ENCODE measurements around the gene PODXL2.
A peak's percentile ranks its signal among the peaks of the same experiment; 100 is the strongest.

- no peak for TF ChIP-seq TAF1 (IDR thresholded peaks at IDR 0.05; ENCODE audit: low read depth, low read length)
- no peak for TF ChIP-seq CTCF (IDR thresholded peaks at IDR 0.05; ENCODE audit: control extremely low read depth in 1 of 3, insufficient read depth in 1 of 3, low read depth in 1 of 3, low read length in 3 of 3)
- TF ChIP-seq POLR2A (IDR thresholded peaks at IDR 0.05; ENCODE audit: control extremely low read depth in 1 of 2, low read depth in 2 of 2, low read length in 2 of 2) = no peak; a peak in 1 of 3 replicates
- TF ChIP-seq POLR2AphosphoS5 (IDR thresholded peaks at IDR 0.05; ENCODE audit: low read depth, low read length) = 0 out of 2 replicates have a peak, but pooled peaks have one; percentile 41
Observed at GRCh38 chr3:127604546-127605165, 24.3 kb upstream of the PODXL2 start.

Data from H1 (cell line).